Bronchial smooth muscle cell (primary cell): ENCODE measurements around the gene HECTD3. TPM values are rescaled to one million over a fixed set of nuclear protein-coding genes. Genes with fewer than 3 reads are reported as not detected.

Experiments used
- total RNA-seq: library from RNA; depleted of rRNA; stranded (reverse); fragments of >200 nt; gene quantifications from 2 replicates; pipeline ENCODE4 v1.2.1, GENCODE V29; 2014

HECTD3 gene
- total RNA-seq = 17.7 and 17.9 TPM in 2 replicates

GRCh38 chr1:45010855-45011811, at the start of gene HECTD3:
Gene HECTD3 (minus strand): TSS chr1:45011324. CDS start chr1:45011257, 67 bp downstream.

DNA sequence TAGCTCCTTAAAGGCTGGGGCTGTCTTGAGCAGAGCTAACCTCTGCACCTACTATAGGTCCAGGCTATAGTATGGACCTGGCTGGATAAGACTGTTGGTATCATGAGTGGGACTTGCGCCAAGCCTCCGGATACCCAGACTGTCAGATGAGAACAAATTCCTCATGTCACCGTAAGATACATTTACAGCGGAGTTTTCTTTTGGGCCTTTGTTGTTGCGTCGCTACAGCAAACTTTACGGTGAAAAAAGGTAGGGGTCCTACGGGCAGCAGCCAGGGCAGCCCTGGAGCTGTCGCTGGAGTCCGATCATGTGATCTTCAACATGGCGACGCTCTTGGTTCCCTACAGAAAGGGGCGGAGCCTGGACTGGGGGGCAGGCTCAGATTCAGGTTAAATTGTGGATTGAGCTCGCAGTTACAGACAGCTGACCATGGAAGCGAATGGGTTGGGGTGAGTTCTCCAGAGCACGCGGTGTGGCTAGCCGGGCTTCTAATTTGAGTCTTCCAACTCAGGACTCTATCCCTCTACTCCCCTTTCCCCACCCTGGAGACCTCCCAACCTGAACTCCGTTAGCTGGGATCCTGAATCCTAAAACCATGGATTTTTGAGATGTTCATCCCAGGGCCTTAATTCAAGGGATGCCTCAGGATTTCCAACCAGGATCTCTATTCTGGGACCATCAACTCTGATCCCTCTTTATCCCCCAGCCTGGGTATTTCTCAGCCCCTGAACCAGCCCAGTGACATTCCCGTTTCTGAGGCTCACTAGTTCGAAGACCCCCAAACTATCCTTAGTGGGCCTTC, 914 bp upstream of the HECTD3 start, which contains the start of gene UROD:
Gene UROD (plus strand): TSS at position 418 of the 802 bp plus-strand sequence. CDS start 12 bp downstream, at position 430.

Other genes with a start within 250 kb of the HECTD3 start
- 1,417 and 1,701 TPM in 2 replicates for gene RPS8, start 235.8 kb downstream of the HECTD3 start, total RNA-seq
- gene BEST4, start 223.2 kb downstream of the HECTD3 start, total RNA-seq = 0.16 and 0.26 TPM in 2 replicates
- 9.0 and 15.8 TPM in 2 replicates for gene PLK3, start 210.9 kb downstream of the HECTD3 start, total RNA-seq
- gene DYNLT4, start 204.0 kb downstream of the HECTD3 start, total RNA-seq = not detected in 2 replicates
- gene BTBD19, start 202.8 kb downstream of the HECTD3 start, total RNA-seq = 4.5 and 5.8 TPM in 2 replicates
- 0.17 and 0.95 TPM in 2 replicates for gene PTCH2, start 168.1 kb downstream of the HECTD3 start, total RNA-seq
- gene EIF2B3, start 24.7 kb downstream of the HECTD3 start, total RNA-seq = 41.5 and 49.6 TPM in 2 replicates
- 170 and 245 TPM in 2 replicates for gene UROD, start 930 bp upstream of the HECTD3 start, total RNA-seq
- 0.32 and 1.5 TPM in 2 replicates for gene ZSWIM5, start 195.3 kb upstream of the HECTD3 start, total RNA-seq